SK-N-SH (cell line): ENCODE data around the gene MON1B. TPM values are rescaled to one million over a fixed set of nuclear protein-coding genes. Genes with fewer than 3 reads are reported as not detected.

Source experiments
- CTCF ChIA-PET: fragments of 300-600, 350-600 bp; formaldehyde crosslinking; extraction: SDS; loops from one replicate; lab custom pipeline; 2021; lab: Yijun Ruan, JAX
- POLR2A ChIA-PET: fragments of 350-600 bp; sonication (Branson Sonifier 250); formaldehyde crosslinking; extraction: SDS; loops from one replicate; lab custom pipeline; 2020; ENCODE audit warnings: antibody characterized with exemption, inconsistent platforms; lab: Yijun Ruan, JAX
- DNase-seq: peaks from one replicate; pipeline ENCODE4 v3.0.0; 2012
- H2AFZ ChIP-seq: fragments of 200-600 bp; sonication (generic); 2 replicates; pipeline ENCODE4 v1.8.1; 2016; ENCODE audit warnings: antibody characterized with exemption, mild to moderate bottlenecking, low read depth
- H3F3A ChIP-seq: fragments of 200-600 bp; sonication (generic); replicated peaks from 2 replicates; pipeline ENCODE3; 2016; ENCODE audit warnings: antibody characterized with exemption, mild to moderate bottlenecking; ENCODE audit not compliant: insufficient read depth
- H3K27ac ChIP-seq, 2 experiments: fragments of 200-500 bp in 1 of 2; fragments of 200-600 bp in 1 of 2; sonication (Bioruptor generic) in 1 of 2; sonication (generic), shearing (Covaris generic) in 1 of 2; 2 replicates each; pipeline versions ENCODE4 v1.5.1 to v1.6.1; 2014 to 2016; ENCODE audit warnings: low read depth in 2 of 2, inconsistent platforms in 1 of 2, low read length in 1 of 2, mild to moderate bottlenecking in 1 of 2, mixed read lengths in 1 of 2
- H3K27me3 ChIP-seq: fragments of 200-600 bp; sonication (generic), shearing (Covaris generic); 2 replicates; pipeline ENCODE4 v1.6.1; 2016; ENCODE audit warnings: mixed run types; ENCODE audit not compliant: insufficient read depth
- H3K36me3 ChIP-seq, 2 experiments: fragments of 200-500 bp in 1 of 2; fragments of 200-600 bp in 1 of 2; sonication (Bioruptor generic) in 1 of 2; sonication (generic) in 1 of 2; replicated peaks in 1 of 2; 2 replicates each; pipeline versions ENCODE3 to v1.5.1; 2014 to 2016; ENCODE audit warnings: low read length in 1 of 2, mild to moderate bottlenecking in 1 of 2; ENCODE audit not compliant: insufficient read depth in 2 of 2, control insufficient read depth in 1 of 2
- H3K4me1 ChIP-seq, 2 experiments: fragments of 200-500 bp in 1 of 2; fragments of 200-600 bp in 1 of 2; sonication (Bioruptor generic) in 1 of 2; sonication (generic), shearing (Covaris generic) in 1 of 2; 2 replicates each; pipeline versions ENCODE4 v1.5.1 to v1.6.1; 2014 to 2016; ENCODE audit warnings: low read depth in 1 of 2, low read length in 1 of 2, mixed run types in 1 of 2; ENCODE audit not compliant: insufficient read depth in 2 of 2, control insufficient read depth in 1 of 2
- H3K4me2 ChIP-seq: fragments of 200-600 bp; sonication (generic), shearing (Covaris generic); 2 replicates; pipeline ENCODE4 v1.6.1; 2017; ENCODE audit warnings: mixed run types
- H3K4me3 ChIP-seq, 2 experiments: fragments of 200-500 bp in 1 of 2; fragments of 200-600 bp in 1 of 2; sonication (Bioruptor generic) in 1 of 2; sonication (generic), shearing (Covaris generic) in 1 of 2; 2 replicates each; pipeline versions ENCODE4 v1.5.1 to v1.8.1; 2014 to 2016; ENCODE audit warnings: low read depth in 2 of 2, inconsistent platforms in 1 of 2, low read length in 1 of 2, mild to moderate bottlenecking in 1 of 2, mixed read lengths in 1 of 2, moderate library complexity in 1 of 2
- H3K79me2 ChIP-seq: fragments of 200-600 bp; sonication (generic); 2 replicates; pipeline ENCODE4 v1.8.1; 2017; ENCODE audit warnings: mild to moderate bottlenecking; ENCODE audit not compliant: insufficient read depth
- H3K9ac ChIP-seq: fragments of 200-600 bp; sonication (generic); 2 replicates; pipeline ENCODE4 v1.6.1; 2017; ENCODE audit warnings: mixed run types
- H3K9me2 ChIP-seq: fragments of 200-600 bp; sonication (generic); 2 replicates; pipeline ENCODE4 v1.6.1; 2017; ENCODE audit warnings: mixed run types
- H3K9me3 ChIP-seq: fragments of 200-600 bp; sonication (generic); 2 replicates; pipeline ENCODE4 v1.6.1; 2017; ENCODE audit warnings: mixed run types, mild to moderate bottlenecking, moderate library complexity
- H4K20me1 ChIP-seq: fragments of 200-600 bp; sonication (generic); 2 replicates; pipeline ENCODE4 v1.6.1; 2017; ENCODE audit warnings: mild to moderate bottlenecking, mixed run types; ENCODE audit not compliant: insufficient read depth
- CHD2 ChIP-seq: fragments of 150-350 bp; IDR thresholded peaks from 2 replicates; pipeline ENCODE4 v1.6.1; 2018; ENCODE audit warnings: low read length; ENCODE audit not compliant: partially characterized antibody
- FOXM1 ChIP-seq: IDR thresholded peaks from 2 replicates; pipeline ENCODE4 v1.4.0; 2012; ENCODE audit warnings: low read depth, mild to moderate bottlenecking
- GATA2 ChIP-seq: sonication (generic); formaldehyde crosslinking; IDR thresholded peaks from 2 replicates; pipeline ENCODE4 v1.5.0; 2020; ENCODE audit warnings: mild to moderate bottlenecking, missing genetic modification reagents
- IRF3 ChIP-seq: fragments of 150-350 bp; IDR thresholded peaks from 2 replicates; pipeline ENCODE4 v1.6.1; 2016; ENCODE audit warnings: mild to moderate bottlenecking, low read depth, low read length
- MAX ChIP-seq: IDR thresholded peaks from 2 replicates; pipeline ENCODE4 v1.4.0; 2012; ENCODE audit warnings: low read depth
- PBX3 ChIP-seq: IDR thresholded peaks from 2 replicates; pipeline ENCODE4; 2012
- RAD21 ChIP-seq: IDR thresholded peaks from 2 replicates; pipeline ENCODE4 v1.6.1; 2012; ENCODE audit warnings: mild to moderate bottlenecking, low read length
- RCOR1 ChIP-seq: fragments of 150-350 bp; IDR thresholded peaks from 2 replicates; pipeline ENCODE4 v1.6.1; 2017; ENCODE audit warnings: antibody characterized with exemption, low read length
- RXRA ChIP-seq: IDR thresholded peaks from 2 replicates; pipeline ENCODE4 v1.4.0; 2012; ENCODE audit warnings: low read depth, mild to moderate bottlenecking, borderline replicate concordance
- SIN3A ChIP-seq: IDR thresholded peaks from 2 replicates; pipeline ENCODE4 v1.6.1; 2012; ENCODE audit warnings: low read depth, mild to moderate bottlenecking, low read length, moderate library complexity, borderline replicate concordance
- TEAD4 ChIP-seq: IDR thresholded peaks from 2 replicates; pipeline ENCODE4 v1.4.0; 2012; ENCODE audit warnings: mild to moderate bottlenecking, borderline replicate concordance; ENCODE audit not compliant: insufficient read depth
- USF1 ChIP-seq: IDR thresholded peaks from 2 replicates; pipeline ENCODE4 v1.4.0; 2012; ENCODE audit warnings: low read depth, borderline replicate concordance
- YY1 ChIP-seq: IDR thresholded peaks from 2 replicates; pipeline ENCODE4 v1.4.0; 2012; ENCODE audit warnings: low read depth, mild to moderate bottlenecking
- WGBS: methylation state at CpG from one replicate; pipeline ENCODE4 v1.1.6; 2017; ENCODE audit warnings: low lambda C conversion rate; 5-methylcytosine and 5-hydroxymethylcytosine counted together
- polyA plus RNA-seq, 3 experiments: library from polyadenylated mRNA; depleted of rRNA; stranded (reverse); fragments of >200 nt; gene quantifications; 2 replicates each; pipeline ENCODE4 v1.2.3, GENCODE V29; 2012

Gene MON1B
- polyA plus RNA-seq, 1 of the 3 experiments (the other 2 are of a cell fraction): 16.9 TPM

- H3K79me2 ChIP-seq: no peaks in the 10 kb centered on the region
- H3K4me3 ChIP-seq: no peak overlapping the region
- H3K36me3 ChIP-seq: no peaks in the 10 kb centered on the region
- TF ChIP-seq MAX (no peak), PBX3 (no peak), IRF3 (no peak), SIN3A (no peak), RXRA (no peak), FOXM1 (no peak), YY1 (no peak), RAD21 (no peak), GATA2 (CRISPR knock-in tag) (no peak), USF1 (no peak), RCOR1 (no peak), CHD2 (no peak), TEAD4 (no peak)
- TF ChIP-seq, all 33 proteins: peak for 0
- Histone ChIP-seq H3K27ac (no peak overlapping the region), H4K20me1 (no peaks in the 10 kb centered on the region), H3K9me2 (no peaks in the 10 kb centered on the region), H3K9me3 (no peaks in the 10 kb centered on the region), H2AFZ (no peak overlapping the region), H3K4me1 (no peaks in the 10 kb centered on the region), H3K9ac (no peak overlapping the region), H3K27me3 (no peaks in the 10 kb centered on the region), H3F3A (no peaks in the 10 kb centered on the region), H3K4me2 (no peak overlapping the region)
- DNase-seq: no peak
- WGBS: 58% methylated on average over 4 of the region's 4 CpGs
- ChIA-PET CTCF (interaction anchor here (0.8 to 1.4 kb wide), 3 partner anchors 12 to 333 kb away, joined by 3 to 7 read pairs (median 3); no protein-coding TSS in a partner anchor), POLR2A (no interaction called here)
Observed at GRCh38 chr16:77250400-77250799, 59.4 kb downstream of the MON1B start.

Other genes starting within 250 kb of the MON1B start
- 1.4 and 3.5 TPM in 2 replicates for gene SYCE1L, start 8.2 kb downstream of the MON1B start, polyA plus RNA-seq (2012; rRNA removed)
- gene ADAMTS18, start 243.8 kb downstream of the MON1B start, polyA plus RNA-seq (2012; rRNA removed): under 0.01 TPM in 1 of 2 replicates, not detected in the other